ENCODE measurements around the gene SAMD4A.
"Not testable (repeated sequence)": the region's sequence is repeated elsewhere in the genome, so short reads cannot be mapped to it uniquely, and the experiment has no call there.

SAMD4A gene

GRCh38 chr14:54737132-54737711 is 170.3 kb downstream of the SAMD4A start:
- no peak for DNase-seq

GRCh38 chr14:54738009-54738408 is 171.1 kb downstream of the SAMD4A start:
- no peak for DNase-seq

DNA sequence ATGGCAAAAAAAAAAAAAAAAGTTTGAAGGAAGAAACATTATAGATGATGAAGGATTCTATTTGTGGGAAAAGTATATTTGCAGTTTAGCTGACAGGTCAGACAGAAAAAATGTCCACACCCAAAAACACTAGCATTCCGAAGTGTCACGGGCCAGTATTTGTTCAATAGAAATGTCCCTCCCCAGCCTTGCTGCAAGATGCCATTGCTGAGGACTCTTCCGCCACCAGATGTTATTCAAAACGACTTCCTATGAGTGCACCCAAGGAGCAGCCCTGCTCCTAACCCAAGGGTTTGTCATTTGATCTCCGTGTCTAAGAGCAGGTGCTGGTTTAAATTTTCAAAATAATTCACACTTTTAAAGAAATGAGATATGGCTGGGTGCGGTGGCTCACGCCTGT is 172.6 kb downstream of the SAMD4A start:
- no peak for DNase-seq

DNA sequence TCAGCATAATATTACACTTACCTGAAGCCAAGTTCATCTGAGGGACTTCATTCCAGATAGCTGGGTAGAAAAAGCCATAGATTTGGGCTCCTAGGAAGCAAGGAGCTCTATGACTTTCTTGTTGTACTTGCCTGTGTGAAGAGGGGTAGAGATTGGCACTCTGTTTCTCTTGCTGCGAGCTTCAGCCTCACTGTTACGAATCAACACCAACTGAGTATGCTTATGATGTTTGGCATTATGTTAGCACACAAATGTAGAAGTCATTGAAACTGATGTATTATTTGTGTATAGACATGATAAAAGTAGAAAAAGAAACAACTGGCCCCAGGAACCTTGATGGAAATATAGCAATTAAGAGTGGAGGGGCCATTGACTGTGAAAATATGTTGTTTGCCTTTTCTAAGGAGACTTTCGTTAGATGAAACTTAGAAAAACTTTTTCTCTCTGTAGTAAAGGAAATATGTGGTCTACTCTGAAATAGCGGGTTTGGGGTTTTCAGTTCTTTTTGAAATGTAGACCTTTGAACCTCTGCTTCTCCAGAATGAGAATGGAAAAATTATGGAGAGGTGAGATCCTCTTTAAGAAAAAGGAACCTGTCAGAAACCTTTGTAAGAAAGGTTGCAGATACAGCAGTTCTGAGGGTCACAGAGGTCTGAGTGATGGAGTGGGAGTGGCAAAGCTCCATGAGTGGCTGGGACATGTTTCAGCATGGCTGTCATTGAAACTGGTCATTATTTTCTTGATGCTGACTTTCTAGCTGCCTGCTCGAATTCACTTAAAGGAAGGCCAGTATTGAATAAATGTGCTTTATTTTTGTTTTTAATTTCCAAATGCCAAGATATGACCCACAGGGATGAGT is 175.8 kb downstream of the SAMD4A start:
- no peak for DNase-seq

DNA sequence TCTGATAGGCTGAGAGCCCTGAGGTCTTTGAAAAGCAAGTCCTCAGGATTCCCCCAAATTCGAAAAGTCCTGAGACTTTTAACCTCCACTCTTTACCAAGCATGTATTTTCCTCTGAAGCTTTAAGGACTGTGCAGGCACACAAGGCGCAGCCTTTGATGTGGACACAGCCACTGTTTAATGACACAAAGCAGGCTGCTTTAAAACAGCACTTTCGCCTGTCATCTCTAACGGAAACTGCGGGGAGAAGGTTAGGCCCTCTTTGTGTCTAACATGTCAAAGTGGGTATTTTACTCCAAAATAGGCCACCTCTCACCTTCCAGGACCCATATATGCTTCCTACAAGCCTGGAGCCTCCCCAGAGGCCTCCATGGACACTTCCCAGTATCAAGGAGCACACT is 176.5 kb downstream of the SAMD4A start:
- DNase-seq: no peak

GRCh38 chr14:54746019-54746418 is 179.1 kb downstream of the SAMD4A start:
- no peak for DNase-seq

DNA sequence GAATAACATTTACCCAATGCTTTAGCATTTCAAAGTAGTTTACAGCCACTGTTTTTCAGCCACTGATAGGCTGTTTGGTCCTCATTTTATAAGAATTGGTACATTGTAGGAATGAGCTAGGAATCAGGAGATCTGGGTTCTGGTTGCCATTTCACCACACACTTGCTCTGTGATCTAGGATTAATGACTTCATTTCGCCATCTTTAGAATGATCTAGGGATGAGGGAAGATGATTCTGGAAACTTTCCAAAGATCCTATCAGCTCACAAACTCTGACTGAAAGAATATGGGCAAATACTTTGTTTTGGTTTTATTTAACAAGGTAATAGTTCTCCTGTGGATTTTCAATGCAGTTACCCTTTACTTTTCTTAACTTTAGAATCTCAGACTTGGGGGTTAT is 180.7 kb downstream of the SAMD4A start:
- no peak for DNase-seq

GRCh38 chr14:54749180-54749579 is 182.3 kb downstream of the SAMD4A start:
- DNase-seq: no peak

DNA sequence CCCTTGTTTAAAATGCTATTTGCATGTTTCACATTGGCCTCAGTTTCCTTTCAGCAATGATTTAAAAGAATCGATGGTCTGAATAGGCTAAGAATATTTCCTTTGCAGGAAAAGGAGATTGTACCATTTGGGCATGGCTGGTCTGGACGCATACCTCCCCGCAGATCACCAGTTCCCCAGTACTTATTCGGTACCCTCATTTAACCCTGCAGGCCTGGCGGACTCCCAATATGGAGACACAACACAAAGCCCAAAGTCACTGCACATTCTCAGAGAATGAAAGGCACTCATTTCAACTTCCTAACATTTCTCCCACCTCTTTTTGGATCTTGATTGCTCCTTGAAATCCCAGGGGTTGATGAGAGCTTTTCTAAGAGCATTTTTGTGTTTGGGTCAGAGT is 182.8 kb downstream of the SAMD4A start:
- no peak for DNase-seq

- not testable (repeated sequence) for DNase-seq
These were observed 185.7 kb downstream of the SAMD4A start for GRCh38 chr14:54752611-54753010.

DNA sequence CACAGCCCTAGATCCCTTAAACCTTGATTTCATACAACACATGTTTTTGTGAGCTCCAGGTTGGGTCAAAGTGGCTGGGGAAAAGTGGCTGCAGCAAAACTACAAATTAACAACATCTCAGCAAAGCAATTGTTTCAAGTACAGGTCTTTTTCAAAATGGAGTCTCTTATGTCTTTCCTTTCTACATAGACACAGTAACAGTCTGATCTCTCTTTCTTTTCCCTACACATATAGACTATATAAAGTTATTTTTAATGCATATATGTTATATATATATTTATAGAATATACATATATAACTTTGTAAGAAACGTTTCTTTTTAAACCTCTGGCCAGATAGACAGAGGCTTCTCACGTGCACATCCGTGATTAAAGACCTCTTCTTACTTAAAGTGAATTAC is 186.5 kb downstream of the SAMD4A start:
- not testable (repeated sequence) for DNase-seq

GRCh38 chr14:54754116-54754622 is 187.2 kb downstream of the SAMD4A start:
- no peak for DNase-seq

DNA sequence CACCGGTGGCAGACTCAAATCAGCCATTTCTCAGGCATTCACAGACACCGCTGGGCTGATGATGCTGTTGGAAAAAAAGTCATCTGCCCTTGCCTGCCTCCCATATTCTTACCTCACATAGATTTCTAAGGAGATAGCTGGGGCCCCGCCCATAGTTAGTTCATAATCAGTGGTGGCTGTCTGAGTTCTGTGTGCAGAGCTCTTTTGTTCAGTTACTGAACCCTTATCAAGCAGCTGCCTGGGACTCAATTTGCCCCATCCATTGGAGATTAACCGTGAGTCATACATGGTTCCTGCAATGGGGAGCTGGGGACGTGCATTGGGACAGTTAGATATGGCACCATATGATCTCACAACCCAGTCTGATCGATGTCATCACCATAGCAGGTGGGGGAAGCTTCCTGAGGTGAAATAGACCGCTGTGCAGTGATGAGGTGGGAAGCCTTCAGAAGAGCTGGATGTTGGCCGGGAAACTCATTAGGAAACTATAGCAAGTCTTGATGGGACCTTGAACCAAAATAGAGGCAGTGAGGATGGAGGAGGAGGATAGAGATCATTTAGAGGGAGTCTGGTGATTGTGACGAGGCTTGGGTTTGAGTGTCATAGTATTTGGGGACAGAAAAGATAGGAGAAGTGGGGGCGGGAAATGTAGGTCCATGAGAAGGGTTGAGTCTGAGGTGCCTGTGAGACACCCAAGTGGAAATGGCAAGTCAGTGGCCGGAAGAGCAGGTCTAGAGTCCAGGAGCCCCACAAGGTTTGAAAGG is 187.9 kb downstream of the SAMD4A start:
- DNase-seq: no peak

- DNase-seq: no peak
These were observed 189.9 kb downstream of the SAMD4A start for GRCh38 chr14:54756656-54757392.

DNA sequence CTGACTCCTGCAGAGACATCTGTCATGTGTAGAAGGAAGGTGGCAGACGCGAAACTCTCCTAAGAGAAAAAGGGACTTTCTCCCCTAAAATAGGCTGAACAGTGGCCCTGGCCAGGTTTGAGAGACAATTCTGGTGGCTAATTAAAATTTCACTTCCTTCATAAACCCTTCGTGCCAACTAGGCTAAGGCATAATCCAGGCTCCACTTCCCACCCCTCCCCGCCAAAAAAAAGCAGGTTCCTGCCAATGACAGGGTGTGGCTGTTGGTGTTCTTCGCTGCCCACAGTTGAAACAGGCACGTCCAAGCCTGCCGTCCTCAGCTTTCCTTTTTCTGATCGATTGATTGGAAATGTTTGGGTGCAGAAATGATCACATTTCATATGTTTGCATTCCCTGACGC is 191.1 kb downstream of the SAMD4A start:
- no peak for DNase-seq

GRCh38 chr14:54759982-54760585 is 193.2 kb downstream of the SAMD4A start:
- DNase-seq: no peak

DNA sequence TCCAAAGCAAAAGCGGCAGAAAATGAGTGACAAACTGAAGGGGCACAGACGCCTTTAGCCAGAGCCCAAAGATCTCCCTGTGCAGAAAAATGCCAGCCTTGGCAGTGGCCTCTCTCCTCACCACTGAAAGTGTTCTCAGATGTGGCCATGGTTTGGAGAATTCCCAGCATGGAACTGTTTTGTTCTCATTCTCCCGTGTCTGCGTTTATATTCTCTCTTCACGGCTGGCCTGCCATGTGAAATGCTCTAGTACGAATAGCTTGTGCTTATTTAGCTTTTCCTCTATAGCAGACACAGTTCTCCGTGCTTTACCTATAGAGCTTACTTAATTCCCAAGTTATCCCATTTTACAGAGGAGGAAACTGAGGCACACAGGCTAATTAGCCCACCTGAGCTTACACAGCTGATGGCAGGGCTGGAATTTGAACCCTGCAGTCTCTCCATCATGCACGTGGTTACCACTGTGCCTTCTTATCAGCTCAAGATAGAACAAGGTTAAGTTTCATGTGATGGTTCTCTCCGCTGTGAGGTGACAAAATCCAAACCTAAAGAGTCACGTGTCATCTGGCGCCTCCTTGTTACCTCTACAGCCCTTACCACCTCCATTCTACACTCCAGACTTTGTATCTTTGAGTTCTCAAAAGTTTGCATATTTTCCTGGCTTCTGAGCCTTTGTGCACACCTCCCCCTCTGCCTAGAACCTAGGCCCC is 194.1 kb downstream of the SAMD4A start:
- no peak for DNase-seq

DNA sequence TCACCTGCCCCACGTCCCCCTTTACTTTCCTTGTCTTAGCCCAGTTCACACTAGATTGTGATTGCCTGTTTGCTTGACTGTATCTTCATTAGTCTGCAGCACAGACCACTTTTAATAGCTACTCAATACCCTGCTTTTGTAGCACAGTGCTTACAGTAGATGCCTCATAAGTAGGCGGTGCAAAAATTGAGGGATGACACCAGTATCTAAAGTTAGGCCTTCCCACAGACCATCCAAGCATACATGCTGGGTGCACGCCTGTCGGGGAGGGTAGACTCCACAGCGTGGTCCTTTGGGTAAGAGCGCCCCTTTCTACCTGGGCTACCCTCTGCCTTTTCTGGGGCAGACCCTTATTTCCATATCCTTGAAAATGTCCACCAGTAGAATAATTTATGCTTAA is 194.9 kb downstream of the SAMD4A start:
- no peak for DNase-seq

- no peak for DNase-seq
These were observed 195.4 kb downstream of the SAMD4A start for GRCh38 chr14:54762296-54762695.

- no peak for DNase-seq
These were observed 196.8 kb downstream of the SAMD4A start for GRCh38 chr14:54763761-54764160.

DNA sequence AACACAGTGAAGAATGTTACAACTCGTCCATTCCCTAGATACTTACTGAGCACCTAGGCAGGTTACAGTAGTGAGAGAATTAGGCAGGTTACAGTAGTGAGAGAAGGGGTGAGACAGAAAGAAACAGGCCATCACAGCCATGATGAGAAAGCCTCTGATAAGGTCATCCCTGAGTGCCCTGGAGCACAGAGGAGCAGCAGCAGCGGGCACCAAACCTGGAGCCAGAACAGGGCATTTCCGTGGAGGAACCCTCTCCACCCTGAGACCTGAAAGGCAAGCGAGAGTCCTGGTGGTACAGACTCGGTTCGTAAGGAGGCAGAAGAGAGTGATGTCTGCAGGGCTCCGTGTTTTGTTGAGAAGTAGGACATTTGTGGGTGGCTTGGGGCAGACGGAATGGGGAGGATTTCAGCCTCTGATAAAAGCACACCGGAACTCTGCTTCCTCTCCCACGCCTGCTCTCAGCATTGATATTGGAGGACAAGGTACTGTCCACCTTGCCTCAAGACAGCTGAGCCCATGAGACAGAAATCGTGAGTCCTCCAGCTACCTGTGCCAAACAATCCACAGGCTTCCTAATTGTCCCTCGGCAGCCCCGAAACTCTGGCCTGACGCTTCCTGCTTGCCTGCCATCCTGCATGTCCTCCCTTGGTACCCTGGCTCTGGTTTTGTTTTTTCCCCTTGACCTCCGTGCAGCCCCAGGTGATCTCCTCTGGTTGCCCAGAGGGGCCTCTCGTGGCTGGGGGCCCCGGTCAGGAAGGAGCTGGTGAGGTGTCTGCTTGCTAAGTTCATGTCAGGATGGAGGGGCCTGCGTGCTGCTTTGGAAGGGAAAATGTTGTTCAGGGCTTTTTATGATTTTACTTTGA is 199.6 kb downstream of the SAMD4A start:
- no peak for DNase-seq
